Measurements from ENCODE around the gene SPAG6.
"Not testable (repeated sequence)": the region's sequence is repeated elsewhere in the genome, so short reads cannot be mapped to it uniquely, and the experiment has no call there.

The SPAG6 gene

DNA sequence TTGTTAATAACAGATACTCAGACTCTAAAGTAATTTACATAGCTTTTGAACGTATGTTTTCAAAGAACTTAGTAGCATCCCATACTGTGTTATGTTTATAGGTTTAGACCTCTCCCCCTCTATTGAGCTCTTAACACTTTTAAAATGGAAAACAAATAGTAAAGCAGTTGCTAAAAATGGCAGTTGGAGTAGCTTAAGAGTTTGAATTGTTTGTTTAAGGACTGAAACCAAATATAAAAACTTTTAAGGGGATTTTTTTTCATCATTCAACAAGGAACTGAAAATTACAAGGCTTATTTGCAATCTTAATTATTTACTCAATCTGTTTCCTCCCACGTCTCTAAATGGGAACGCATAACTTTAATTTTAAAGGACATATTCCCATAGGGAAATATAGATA, 1.6 kb upstream of the SPAG6 start:
- DNase-seq, result no peak

DNA sequence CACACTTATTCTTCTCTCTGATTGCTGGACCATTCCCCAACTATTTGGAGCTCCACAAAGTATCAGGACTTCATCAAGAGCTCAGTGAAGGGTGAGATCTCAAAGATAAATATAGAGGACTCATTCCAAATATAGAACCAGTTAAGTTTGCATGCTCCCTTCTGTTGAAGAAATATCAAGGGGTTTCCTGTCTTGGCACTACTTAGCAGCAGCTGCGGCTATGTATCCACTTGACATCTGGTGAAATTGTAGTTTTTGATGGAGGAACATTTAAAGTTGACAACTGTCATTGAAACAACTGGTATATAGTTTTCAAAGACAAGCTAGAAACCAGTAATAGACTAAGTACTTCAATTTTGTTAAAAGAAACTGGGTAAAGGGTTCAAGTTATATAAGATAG, 1.0 kb upstream of the SPAG6 start:
- no peak for DNase-seq

DNA sequence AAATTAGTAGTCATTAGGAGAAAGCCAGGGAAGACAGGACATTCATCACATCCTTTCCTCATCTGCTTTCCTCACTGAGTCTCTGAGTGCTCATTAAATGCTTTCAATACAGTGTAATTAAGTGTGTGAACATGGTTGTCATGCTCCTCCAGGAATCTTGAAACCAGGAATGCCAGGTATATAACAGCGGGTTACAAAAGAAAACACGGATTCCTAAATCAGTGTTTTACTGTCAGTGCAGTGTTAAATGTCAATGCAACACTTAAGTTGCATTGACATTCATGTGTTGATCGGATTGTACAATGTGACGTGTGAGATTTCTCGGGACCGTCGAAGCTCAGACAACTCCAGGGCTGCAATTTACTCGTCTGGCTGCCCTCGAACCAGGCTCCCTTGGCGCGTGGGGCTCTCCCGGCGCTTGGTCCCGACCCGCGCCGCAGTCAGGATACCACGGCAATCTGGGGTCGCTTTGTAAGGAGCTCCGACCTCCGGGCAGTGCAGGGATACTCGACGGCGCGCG, 455 bp upstream of the SPAG6 start:
- DNase-seq, result no peak

DNA sequence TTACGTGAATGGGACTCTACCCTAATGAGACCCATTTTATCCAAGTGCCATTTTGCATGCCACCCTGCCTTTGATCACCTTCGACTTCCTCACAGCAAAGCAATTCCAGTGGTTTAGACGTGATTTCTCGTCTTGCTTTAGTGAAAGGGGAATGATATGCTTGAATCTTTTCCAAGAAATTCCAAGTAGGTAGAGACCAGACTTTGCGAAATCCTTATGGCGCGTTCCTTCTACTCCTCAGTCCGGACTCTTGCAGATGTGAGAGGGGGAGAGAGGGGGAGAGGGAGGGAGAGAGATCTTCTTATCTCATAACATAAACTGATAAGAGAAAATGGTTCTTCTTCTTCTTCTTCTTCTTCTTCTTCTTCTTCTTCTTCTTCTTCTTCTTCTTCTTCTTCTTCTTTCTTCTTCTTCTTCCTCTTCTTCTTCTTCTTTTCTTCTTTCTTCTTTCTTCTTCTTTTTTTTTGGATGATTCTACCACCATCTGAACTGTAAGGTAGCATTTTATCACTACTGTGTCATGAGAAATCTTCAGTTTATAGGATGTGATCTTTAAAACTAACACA, 883 bp downstream of the SPAG6 start:
- DNase-seq, result peak; percentile 43

DNA sequence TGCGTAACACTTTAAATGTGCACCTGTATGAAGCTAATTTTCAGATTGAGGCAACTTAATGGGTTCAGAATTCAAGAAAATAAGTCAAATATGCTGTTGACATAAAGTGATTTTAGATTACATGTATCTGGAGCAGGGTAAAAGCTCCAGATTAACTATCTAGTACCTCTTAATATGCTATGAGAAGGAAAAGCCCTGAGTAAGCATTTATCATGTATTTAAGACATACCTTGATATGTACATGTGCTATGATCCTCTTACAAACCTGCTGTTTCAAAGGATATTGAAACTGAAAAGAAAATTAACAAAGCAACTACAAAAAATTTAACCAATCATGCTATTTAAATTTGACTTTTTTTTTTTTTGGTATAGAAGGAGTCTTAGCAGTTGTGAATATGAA, 4.5 kb downstream of the SPAG6 start:
- no peak for DNase-seq

DNA sequence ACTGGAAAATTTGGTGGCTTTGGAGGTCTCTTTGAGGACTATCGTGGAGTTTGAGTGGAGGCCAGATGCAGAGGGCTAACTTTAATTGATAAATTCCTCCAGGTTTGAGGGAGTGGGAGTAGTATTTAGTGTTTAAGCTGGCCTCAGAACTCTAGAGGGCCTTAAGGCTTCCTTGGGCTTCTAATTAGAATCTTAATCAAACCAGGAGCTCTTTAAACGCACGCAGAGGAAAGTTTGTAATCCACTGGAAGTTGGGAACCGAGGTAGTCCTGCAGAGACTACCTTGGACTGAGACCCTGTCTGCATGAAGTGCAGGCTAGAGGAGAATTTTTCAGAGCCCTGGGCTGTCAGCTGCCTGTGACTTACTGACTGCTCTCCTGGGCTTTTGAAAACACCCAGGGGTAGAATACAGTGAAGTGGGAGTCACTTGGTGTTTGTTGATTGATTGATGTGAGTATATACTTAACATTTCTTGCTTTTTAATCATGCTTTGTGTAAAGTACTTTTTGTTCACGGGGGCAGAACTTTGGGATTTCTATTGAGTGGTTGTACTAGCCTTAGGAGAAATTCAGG, 5.9 kb downstream of the SPAG6 start:
- no peak for DNase-seq

DNA sequence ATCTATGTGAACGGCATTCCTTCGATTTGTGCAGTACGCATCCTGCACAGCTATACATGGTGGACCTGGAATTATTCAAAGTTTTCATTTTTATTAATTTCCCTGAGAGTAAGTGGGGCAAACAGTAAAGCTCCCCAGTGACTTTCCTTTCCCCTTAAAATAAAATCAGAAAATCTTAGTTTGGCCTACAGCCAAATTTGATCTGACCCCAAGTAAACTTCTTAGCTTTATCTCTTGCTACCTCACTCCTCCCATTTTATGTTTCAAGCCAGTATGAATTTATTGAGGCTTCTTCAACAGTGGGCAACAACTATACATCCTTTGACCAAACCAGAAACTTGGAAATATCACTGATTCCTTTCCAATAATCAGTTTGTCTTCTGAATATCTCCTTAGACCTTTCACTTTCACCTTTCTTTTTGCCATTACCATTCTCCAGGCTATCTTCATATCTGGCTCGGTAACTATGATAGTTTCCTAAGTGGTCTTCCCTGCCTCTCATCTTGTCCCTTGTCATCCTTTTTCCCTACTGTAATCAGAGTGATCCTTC, 11.1 kb downstream of the SPAG6 start:
- DNase-seq, result no peak

DNA sequence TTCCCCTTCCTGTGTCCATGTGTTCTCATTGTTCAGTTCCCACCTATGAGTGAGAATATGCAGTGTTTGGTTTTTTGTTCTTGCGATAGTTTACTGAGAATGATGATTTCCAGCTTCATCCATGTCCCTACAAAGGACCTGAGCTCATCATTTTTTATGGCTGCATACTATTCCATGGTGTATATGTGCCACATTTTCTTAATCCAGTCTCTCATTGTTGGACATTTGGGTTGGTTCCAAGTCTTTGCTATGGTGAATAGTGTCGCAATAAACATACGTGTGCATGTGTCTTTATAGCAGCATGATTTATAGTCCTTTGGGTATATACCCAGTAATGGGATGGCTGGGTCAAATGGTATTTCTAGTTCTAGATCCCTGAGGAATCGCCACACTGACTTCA, 12.5 kb downstream of the SPAG6 start:
- DNase-seq, result not testable (repeated sequence)

DNA sequence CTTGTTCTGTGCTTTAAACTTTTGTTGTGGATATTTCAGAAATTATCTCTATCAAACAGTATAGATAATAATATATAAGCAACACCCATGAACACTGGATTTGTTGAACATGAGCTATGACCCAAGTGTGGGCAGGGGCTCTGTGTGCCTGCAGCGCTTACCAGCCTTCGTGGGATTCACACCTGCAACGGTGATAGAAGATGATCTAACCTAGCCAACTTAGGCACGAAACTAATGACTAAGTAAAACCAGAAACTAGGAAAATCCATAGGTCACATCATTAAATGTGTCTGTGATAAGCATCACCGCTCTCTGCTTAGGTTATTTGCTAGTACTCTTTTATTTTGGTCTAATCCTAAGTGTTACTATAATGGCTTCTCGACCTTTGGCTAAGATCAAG, 18.0 kb downstream of the SPAG6 start:
- DNase-seq, result no peak

DNA sequence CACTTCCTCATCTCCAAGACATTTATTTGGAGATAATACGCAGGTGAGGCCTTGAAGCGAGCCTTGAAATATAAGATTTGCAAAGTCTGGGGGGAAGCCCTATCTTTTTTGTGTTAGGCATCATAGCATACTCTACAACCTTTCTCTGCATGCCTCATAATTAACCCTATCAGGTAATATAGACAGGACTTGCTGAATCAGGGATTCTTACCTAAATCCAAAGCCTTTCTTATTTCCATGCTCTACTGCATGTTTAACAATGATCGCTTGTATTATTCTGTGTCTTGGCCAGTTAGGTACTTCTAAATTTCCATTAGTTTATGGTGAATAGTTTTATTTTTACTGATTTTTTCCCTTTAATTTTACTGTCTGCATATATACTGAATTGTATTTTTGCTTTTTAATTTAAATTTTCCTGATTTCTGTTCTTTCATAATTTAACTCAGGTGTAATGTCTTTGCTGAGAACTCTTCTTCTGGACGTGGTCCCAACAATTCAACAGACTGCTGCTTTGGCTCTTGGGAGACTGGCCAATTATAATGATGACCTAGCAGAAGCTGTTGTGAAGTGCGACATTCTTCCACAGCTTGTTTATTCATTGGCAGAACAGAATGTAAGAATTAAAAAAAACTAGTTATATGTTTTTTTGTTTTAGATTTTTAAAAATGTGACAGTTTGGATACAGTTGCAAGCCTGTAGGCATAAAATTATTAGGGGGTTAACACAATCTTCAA, 19.3 kb downstream of the SPAG6 start:
- no peak for DNase-seq

DNA sequence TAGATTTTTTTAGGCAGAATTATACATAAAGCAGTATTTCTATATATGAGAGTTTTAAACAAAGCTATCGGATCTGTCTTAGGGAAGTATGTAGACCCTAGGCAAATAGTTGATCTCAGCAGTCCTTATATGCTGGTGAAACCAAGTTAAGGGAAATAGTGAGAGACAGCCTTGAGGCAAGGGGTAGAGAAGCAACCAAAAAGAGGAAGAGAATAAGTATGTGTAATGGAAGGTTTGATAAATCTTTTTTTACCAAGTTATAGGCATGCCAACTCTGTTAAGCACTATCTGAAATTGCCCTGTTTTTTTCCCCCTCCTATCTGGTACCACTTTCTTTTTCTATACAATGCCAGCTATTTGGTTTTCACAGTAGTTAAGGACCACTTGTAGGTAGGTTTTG, 19.9 kb downstream of the SPAG6 start:
- DNase-seq, result no peak

DNA sequence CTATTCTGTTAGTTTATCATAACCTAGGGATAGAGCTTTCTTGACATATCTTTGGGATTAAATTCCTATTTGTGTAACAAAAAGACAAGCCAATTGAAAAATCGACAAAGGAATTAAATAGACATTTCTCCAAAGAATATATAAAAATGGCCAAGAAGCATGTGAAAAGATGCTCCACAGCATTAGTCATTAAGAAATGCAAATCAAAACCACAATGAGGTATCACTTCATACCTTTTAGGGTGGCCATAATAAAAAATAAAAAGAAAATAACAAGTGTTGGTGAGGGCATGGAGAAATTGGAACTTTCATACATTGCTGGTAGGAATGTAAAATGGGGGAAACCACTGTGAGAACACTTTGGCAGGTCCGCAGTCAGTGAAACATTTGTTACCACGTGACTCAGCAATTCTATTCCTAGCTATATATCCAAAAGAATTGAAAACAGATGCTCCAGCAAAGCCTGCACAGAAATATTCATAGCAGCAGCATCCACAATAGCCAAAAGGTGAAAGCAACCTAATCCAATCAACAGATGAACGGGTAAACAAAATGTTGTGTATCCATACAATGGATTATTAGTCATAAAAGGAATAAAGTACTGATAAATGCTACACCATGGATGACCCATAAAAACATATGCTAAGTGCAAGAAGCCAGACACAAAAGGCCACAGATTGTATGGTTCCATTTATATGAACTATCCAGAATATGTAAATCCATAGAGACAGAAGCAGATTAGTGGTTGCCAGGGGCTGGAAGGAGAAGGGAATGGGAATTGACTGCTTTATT, 20.5 kb downstream of the SPAG6 start:
- DNase-seq, result no peak

DNA sequence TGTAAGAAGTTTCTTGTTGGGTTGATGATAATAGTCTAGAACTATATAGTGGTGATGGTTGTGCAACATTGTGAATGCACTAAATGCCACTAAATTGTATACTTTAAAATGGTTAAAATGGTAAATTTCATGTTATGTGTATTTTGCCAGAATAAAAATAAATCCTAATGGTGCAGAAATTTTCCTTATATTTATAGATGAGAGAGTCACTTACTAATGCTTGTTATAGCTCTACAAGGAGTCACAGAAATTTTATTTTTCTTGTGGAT, 21.1 kb downstream of the SPAG6 start:
- no peak for DNase-seq

DNA sequence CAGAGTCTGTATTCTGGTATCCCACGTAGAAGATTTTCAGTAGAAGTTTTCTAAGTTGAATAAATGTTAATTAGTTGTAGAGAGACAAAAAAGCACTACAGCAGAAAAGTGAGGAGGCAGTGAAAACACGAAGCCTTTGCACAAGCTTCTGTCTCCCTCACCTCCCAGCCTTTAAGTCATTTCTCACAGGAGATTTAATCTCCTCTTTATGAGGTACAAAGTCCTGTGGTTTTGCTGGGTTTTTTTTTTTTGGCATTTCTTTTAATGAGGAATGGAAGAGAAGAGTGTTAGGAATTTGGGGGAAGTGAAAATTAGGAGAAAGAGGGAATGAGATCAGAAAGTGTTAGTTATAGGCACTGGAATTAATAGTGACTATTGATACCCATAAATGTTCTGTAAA, 21.5 kb downstream of the SPAG6 start:
- DNase-seq, result no peak

DNA sequence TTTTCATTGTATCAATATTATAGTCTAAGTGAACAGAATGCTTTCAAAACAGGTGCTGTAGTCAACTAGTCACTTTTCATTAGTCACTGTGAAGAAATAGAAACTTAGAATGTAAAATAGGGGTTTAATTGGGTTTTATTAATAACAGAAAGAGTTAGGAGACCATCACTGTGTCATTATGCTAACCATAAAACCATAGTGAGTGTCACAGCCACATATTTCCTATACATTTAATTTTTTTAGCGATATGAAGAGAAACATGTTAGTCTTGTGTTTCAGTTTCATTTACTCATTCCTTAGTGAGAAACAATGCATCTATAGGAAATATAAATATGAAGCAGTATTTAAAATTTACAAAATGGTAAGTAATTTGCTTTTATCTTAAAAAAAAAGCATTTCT, 22.2 kb downstream of the SPAG6 start:
- DNase-seq, result no peak

DNA sequence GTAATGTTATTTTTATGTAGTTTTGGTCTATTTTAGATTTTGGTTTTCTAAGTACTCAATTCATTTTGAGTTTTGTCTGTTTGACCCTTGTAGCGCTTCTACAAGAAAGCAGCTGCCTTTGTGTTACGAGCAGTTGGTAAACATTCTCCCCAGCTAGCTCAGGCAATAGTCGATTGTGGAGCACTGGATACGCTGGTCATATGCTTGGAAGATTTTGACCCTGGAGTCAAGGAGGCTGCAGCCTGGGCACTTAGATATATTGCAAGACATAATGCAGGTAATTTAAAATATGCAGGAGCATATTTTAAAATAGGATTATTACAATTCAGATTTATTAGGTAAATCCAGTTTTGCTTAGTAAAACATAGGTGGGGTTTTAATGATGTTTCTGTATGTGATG, 23.1 kb downstream of the SPAG6 start:
- DNase-seq, result no peak

DNA sequence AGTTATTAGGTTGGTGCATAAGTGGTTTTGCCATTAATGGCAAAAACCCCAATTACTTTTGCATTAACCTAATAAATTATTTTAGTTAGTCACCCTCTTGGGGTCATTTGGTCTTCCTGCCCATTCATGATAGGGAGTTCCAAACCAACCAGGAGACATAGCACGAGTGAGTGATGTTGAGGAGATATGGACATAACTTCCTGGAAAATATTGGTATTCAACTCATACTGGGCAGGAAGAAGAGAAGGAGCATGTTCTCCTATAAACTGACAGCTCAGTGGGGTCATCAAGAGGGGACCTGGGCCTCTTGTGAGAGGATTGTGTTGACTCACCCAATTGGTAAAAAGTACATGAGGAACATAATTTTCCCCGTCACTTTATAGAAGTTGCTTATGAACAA, 23.7 kb downstream of the SPAG6 start:
- no peak for DNase-seq

DNA sequence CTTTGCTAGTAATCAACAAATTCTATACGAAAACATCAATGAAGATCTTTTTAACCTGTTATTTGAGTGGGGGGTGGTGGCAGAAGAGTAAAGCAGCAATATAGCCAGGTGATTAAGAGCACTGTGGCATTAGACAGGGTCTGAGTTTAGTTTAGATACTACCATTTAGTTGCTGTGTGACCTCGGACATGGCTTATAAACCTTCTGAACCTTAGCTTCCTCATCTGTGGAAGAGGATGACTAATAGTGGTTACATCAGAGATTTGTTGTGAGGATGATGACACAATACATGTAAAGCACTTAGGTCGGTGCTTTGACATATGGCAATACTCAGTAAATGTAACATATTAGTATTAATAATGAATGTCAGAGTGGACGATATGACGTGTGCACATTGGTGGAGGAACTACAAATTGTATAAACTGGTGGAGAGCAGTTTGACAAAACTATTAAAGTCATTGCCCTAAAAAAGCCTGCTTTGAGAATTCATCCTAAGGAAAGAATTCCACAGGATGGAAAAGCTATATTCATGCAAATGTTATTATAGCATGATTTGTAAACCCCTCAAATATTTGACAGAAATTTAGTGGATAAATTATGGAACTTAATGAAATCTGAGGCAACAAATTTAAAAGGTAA, 24.3 kb downstream of the SPAG6 start:
- peak; percentile 53 for DNase-seq

DNA sequence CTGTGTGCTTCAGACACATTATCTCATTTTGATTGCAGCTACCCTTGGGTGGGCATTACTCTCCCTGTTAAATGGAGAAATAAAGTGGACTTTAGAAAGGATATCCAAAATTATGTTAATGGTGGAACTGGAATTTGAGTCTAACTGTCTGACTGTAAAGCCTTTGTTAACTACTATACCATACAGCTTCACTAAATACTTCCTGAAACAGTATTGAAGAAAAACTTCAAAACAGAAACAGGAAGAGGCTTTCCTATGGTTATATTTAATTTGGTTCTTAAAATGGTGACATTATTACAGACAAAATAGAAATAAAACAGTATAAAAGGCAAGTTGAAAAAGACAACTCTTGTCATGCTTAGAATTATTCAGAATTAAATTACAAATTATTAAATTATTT, 25.0 kb downstream of the SPAG6 start:
- DNase-seq, result no peak

DNA sequence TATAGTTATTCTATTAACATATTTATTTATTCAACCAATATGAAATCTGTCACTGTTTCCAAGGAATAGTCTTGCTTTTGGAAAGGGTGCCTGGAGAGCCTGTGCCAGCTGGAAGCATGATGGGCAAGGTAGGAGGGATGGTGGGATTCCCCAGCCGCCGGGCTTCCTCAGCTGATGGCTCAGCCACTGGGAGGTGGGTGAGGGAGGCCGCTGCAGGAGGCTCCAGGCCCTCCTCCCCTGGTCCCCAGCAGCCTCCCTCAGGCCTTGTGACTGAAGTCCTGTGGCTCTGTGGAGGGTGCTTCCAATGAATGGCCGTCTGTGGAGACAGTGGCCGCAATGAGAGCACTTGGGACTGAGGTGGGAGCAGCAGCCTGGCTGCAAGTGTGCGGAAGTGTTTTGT, 27.0 kb downstream of the SPAG6 start:
- no peak for DNase-seq

DNA sequence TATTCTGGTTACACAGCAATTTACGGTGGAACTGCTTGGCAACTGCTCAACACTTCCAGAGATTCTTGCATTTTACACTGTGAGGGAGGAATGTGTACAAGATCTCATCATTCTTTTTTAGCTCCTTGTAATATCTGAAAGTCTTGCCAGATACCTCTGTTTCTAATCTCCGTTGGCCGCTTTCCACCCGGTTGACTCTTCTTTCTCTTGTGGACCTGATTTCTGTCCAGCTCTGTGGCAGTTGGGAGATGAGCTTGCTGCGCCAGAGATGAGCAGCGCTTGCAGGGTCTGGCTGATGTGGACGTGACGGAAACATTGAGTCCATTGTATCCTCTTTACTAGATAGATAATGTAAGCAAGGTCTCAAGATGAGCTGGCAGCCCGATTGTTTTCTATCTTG, 27.6 kb downstream of the SPAG6 start:
- no peak for DNase-seq

DNA sequence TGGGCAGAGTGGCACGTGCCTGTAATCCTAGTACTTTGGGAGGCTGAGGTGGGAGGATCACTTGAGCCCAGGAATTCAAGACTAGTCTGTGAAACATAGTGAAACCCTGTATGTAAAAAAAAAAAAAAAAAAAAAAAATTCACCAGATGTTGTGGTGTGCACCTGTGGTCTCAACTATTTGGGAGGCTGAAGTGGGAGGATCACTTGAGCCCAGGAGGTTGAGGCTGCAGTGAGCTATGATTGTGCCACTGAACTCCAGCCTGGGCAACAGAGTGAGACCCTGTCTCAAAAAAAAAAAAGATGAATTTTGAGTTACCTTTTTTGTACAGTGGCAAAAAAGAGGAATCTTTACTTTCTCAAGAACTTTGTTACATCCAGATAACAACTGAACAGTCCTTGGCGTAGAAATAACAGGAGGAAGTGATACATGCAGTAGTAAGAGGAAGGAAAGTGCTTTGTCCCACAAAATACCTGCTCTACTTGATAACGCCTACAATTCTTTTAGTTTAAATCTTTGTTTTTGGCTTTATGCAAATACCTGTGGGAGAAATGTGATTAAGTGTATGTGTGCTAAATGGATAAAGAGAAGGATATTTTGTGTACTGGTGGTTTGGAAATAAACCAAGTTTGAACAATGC, 29.3 kb downstream of the SPAG6 start:
- DNase-seq, result no peak

DNA sequence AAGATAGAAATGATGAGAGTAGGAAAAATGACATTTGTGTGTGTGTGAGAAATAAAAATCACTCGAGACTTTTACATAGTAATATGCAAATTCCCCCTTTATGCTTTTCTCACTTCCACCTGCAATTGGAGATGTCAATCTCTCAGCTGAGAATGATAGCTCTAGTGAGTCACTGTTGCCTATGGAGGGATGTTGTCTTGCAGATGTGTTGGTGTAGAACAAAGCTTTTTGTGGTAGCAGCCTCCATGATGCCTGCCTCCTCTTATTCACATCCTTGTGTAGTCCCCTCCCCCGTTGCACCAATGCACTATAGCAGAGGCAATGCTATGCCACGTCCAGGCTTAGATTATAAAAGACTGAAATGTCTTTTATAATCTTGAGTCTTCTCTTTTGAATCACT, 33.8 kb downstream of the SPAG6 start:
- no peak for DNase-seq

Data from DMS53 (cell line).